Measurements from ENCODE around the gene ANKRD33B. TPM values are rescaled to one million over a fixed set of nuclear protein-coding genes. Genes with fewer than 3 reads are reported as not detected.

ANKRD33B gene
- total and polyA plus RNA-seq, 11 donors: 0.98 to 33.8 (median 4.9) TPM

GRCh38 chr5:10556289-10556807 lies 7.5 kb upstream of the ANKRD33B start:
- intact Hi-C loops (cut with DNase I): loop anchor here in 2 of 10 donors (10.0 kb wide), 2 partner anchors 82 to 92 kb away; no protein-coding TSS in a partner anchor
- TF ChIP-seq CTCF (IDR thresholded peaks at IDR 0.05): no peak
- TF ChIP-seq POLR2A (IDR thresholded peaks at IDR 0.05): no peak
- Histone ChIP-seq H3K9me3 (no peaks in the 10 kb centered on the region), H3K27me3 (no peaks in the 10 kb centered on the region), H3K36me3 (no peaks in the 10 kb centered on the region), H3K4me3 (no peak overlapping the region), H3K4me1 (peaks cover 0 to 27% (median 4%) of the 10 kb centered on the region in 12 donors), H3K27ac (no peak overlapping the region)
- DNase-seq (no peak), ATAC-seq (peak in 2 of 4 donors; percentile 37)
- WGBS, 4 donors: 55 to 65% (median 63%) methylated on average over 3 of the region's 3 CpGs

- DNase-seq (no peak), ATAC-seq (no peak)
- H3K4me1 ChIP-seq: peaks cover 0 to 27% (median 0%) of the 10 kb centered on the region in 12 donors
- H3K27ac ChIP-seq: no peak overlapping the region
- 80 to 85% (median 82%) methylated on average over 10 to 11 of the region's 11 CpGs for WGBS, 4 donors
- H3K36me3 ChIP-seq: no peaks in the 10 kb centered on the region
- no peaks in the 10 kb centered on the region for H3K27me3 ChIP-seq
- no peaks in the 10 kb centered on the region for H3K9me3 ChIP-seq
- H3K4me3 ChIP-seq: no peak overlapping the region
- intact Hi-C loops (cut with DNase I): loop anchor here in 2 of 10 donors (10.0 kb wide), 2 partner anchors 82 to 92 kb away; no protein-coding TSS in a partner anchor
- TF ChIP-seq POLR2A (IDR thresholded peaks at IDR 0.05) (no peak), CTCF (IDR thresholded peaks at IDR 0.05) (no peak)
Observed at GRCh38 chr5:10556893-10557746, 6.8 kb upstream of the ANKRD33B start.

- intact Hi-C loops (cut with DNase I): loop anchor here in 2 of 10 donors (10.0 kb wide), 2 partner anchors 84 to 94 kb away; no protein-coding TSS in a partner anchor
- WGBS, 4 donors: 86 to 92% (median 88%) methylated on average over 4 of the region's 4 CpGs
- TF ChIP-seq CTCF (IDR thresholded peaks at IDR 0.05) (no peak), POLR2A (IDR thresholded peaks at IDR 0.05) (no peak)
- Histone ChIP-seq H3K4me3 (no peak overlapping the region), H3K27ac (no peak overlapping the region), H3K36me3 (no peaks in the 10 kb centered on the region), H3K27me3 (peaks cover 0 to 14% (median 0%) of the 10 kb centered on the region in 9 donors), H3K9me3 (no peaks in the 10 kb centered on the region), H3K4me1 (peaks cover 0 to 31% (median 4%) of the 10 kb centered on the region in 12 donors)
- ATAC-seq: no peak
- DNase-seq: no peak
Observed at GRCh38 chr5:10559151-10559550, 4.7 kb upstream of the ANKRD33B start.

GRCh38 chr5:10559871-10560270 lies 4.0 kb upstream of the ANKRD33B start:
- DNase-seq: no peak
- H3K4me3 ChIP-seq: no peak overlapping the region
- ATAC-seq: no peak
- H3K27me3 ChIP-seq: peaks cover 0 to 17% (median 0%) of the 10 kb centered on the region in 9 donors
- peaks cover 0 to 36% (median 5%) of the 10 kb centered on the region in 12 donors for H3K4me1 ChIP-seq
- intact Hi-C loops (cut with DNase I): loop anchor here in 7 of 10 donors (5.0 to 10.0 kb wide), 6 partner anchors 42 to 105 kb away; no protein-coding TSS in a partner anchor
- no peak overlapping the region for H3K27ac ChIP-seq
- H3K36me3 ChIP-seq: no peaks in the 10 kb centered on the region
- TF ChIP-seq CTCF (IDR thresholded peaks at IDR 0.05): no peak
- no peak for TF ChIP-seq POLR2A (IDR thresholded peaks at IDR 0.05)
- 54 to 68% (median 61%) methylated on average over 7 of the region's 7 CpGs for WGBS, 4 donors
- no peaks in the 10 kb centered on the region for H3K9me3 ChIP-seq

Data from heart left ventricle (tissue), 16 donors.